ENCODE data around the gene COBLL1.
"Not testable (repeated sequence)": the region's sequence is repeated elsewhere in the genome, so short reads cannot be mapped to it uniquely, and the experiment has no call there.

Gene COBLL1

DNA sequence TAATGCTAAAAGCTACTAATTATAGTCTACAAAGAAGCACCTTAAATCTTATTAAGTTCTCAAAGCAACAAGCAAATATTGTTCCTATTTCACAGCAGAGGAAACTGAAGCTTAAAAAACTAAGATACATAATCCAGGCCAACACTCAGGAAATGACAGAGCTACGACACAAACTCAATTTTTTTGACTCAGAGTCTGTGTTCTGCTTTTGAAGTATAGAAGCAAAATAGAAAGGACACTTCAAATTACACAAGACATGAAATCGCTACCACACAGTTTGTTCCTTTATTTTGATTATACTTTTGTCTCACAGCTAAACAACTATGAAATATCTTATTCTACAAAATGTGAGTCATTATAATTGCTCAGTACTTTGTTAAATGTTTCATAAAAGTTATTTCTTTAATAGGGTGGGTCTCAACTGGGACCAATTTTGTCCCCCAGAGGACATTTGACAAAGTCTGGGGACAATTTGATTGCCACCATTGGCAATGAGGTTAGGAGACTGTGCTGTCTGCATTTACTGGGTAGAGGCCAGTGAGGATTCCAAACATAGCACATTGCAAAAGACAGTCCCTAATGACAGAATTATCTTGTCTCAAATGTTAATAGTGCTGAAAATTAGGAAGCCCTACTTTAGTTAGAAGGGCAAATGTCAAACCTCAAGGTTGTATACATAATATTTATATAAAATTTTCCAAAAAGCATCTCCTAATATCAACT lies 118.8 kb downstream of the COBLL1 start:
- in situ Hi-C loops (cut with HindIII; ENCODE audit: low sequenced_read_pairs), result no loop called here

DNA sequence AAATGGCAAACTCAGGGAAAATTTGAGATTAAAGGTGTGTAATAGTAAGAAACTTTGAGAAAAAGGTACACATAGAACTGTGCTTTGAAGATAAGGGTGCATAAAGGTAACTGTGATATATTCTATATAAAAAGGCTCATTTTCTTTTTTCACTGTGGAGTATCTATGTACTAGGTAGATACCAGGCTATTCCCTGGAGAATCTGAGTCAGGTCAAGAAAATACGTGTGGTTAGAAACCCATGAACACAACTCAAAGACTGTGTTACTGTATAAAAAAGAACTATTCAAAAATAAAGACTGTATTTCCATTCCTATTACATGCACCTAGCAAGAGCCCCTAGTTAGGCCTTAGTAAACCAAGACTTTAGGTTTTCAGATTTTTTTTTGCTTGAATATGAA lies 120.2 kb downstream of the COBLL1 start:
- in situ Hi-C loops (cut with HindIII; ENCODE audit: low sequenced_read_pairs), result no loop called here

DNA sequence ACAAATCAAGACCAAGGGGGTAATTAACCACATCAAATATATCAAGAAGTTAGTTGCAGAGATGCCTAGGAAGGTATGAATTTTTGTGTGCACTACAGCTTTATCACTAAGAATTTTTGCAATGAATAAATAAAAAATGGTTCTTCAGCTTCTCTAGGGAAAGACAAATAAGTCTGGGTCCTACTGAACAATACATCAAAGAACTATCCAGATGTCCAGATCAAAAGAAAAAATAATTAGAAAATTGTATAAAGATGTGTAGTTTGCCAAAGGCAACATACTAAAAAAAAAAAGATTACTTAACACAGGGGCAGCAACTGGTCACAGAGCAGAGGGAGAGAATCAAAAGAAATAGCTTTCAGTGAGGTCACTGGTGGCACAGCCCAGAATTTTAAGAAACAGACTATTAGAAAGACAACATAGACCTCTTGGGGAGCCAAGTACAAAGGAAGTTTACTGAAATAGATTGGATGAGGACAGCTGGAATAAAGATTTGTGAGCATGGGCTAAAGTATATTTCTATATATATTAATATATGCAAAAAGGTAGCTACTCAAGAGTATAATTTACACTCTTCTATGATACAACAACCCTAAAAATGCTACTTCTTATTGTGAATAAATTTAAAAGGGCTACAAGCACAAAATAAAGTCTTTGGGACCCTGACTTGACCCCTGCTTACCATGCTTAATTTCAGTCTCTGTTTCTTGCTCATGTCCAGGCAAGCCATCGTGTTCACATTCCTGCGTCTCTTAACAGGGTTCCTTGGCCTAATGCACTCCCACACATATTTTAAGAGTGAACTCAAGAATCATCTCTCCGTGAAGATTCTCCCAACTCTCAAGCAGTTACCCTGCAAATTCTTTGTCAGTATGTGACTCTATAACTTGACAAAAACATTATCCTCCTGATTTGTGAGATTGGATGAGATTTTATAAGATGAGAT lies 121.4 kb downstream of the COBLL1 start:
- in situ Hi-C loops (cut with HindIII; ENCODE audit: low sequenced_read_pairs), result no loop called here

DNA sequence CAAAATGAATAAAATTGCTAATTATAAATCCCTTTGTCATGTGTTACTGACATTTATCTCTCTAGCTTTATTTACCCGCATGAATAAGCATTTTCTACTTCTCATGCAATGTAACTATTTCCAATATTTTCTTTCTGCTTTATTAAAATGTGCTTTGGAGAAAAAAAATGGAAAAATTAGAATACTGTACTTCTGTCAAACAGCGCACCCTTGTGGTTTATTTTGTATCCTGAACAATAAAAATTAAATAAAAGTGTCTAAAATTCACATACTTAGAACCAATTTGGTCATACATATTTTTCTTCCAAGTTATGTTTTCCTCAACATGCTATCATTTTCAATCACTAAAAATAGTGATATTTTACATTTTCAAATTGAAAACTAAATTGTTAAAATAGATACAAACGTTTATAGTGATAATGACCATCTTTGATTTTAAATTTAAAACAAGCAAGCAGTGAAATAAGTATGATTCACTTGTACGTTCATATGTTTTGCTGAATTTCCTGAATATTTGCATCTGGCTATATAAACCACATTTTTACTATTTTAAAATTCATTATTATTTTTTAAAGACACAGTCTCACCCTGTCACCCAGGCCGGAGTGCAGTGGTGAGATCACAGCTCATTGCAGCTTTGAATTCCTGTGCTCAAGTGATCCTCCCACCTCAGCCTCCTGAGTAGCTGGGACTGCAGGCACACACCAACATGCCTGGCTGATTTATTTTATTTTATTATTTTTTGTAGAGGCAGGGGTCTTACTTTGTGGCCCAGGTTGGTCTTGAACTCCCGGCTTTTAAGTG lies 124.4 kb downstream of the COBLL1 start:
- in situ Hi-C loops (cut with HindIII; ENCODE audit: low sequenced_read_pairs), result no loop called here

DNA sequence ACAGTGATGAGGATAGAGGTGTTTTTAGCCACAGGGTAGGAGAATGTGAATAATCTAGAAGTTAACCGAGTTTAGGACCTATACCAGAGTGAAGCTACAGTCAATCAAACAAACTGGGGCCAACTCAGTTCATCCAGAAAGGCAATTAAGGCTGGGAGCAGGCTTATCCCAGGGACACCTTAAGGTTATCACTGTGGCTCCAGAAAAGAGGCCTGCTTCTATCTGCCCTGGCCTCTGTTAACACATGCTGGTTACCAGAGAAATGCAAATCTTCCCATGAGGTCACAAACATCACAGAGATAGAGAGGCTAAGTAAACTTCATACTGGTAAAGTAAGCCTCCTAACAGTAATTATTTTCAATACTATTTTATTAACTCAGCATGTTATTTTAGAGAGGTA lies 127.2 kb downstream of the COBLL1 start:
- in situ Hi-C loops (cut with HindIII; ENCODE audit: low sequenced_read_pairs), result no loop called here

DNA sequence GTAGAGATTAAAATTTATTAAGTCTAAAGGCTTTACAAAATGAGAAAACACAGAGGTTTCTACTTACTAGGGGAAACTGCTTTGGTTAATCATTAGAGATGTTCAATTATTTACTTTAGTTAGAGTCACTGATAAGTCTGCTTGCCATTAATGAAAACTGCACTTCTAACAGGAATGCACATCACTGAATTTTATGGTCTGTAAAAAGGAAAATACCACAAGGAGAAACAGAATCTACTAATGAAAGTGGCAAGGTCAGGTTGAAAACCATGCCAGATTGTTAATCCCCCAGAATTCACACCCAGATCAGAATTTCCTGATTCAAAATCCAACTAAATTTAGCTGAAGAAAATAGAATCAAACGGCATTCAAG lies 129.9 kb downstream of the COBLL1 start:
- in situ Hi-C loops (cut with HindIII; ENCODE audit: low sequenced_read_pairs), result no loop called here

DNA sequence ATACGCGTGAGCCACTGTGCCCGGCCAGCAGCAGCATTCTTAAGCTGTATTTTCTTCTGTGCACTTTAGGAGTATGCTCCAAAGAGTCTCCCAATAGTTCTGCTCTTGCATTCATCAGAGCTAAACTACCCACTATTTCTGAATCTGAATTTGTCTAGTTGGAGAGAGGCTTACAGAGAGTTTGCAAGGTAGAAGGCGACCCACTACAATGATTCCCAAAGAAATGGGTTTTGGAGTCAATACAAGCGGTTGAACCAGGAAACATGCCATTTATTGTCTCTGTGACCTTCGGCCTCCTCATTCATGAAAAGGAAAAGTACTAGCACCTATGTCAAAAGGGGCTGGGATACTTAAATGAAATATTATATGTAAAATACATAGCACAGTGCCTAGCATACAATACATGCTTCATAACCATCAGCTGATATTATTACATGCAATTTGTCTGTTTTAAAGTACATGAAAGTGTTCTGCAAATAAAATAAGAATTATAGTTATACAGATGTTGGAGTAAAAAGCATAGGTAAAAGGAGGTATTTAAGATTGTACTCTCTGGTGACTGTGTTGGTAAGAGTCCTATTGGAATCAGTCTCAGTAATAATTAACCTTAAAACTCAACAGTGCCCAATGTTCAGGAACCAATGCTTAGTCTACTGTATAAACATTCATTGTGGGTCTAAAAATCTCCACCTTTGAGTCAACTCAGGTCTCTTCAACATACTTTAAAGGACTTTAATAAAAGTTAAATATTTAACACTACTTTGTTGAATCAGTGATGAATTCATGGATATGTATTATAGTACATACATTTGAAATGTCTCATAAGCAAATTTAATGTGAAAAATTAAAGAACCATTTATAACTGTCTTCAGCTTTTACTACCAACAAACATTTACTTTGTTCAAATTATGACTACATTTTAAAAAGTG lies 130.5 kb downstream of the COBLL1 start:
- in situ Hi-C loops (cut with HindIII; ENCODE audit: low sequenced_read_pairs), result no loop called here

DNA sequence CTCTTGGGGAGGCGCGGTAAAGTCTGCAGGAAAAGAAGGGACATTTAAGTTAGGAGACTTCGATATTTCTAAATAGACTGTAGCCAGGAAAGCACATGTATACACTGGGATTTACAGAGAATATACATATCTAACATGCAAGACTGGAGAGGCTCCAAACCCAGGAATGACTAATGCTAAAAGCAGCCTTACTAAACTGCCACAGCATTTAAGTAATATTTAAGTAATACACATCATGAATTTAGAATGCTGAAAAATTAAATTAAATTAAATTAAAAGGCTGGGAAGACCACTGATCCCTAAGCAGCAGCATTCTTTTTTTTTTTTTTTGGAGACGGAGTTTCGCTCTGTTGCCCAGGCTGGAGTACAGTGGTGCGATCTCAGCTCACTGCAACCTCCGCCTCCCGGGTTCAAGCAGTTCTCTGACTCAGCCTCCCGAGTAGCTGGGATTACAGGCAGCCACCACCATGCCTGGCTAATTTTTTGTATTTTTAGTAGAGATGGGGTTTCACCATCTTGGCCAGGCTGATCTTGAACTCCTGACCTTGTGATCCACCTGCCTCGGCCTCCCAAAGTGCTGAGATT lies 131.3 kb downstream of the COBLL1 start:
- in situ Hi-C loops (cut with HindIII; ENCODE audit: low sequenced_read_pairs), result not testable (repeated sequence)

DNA sequence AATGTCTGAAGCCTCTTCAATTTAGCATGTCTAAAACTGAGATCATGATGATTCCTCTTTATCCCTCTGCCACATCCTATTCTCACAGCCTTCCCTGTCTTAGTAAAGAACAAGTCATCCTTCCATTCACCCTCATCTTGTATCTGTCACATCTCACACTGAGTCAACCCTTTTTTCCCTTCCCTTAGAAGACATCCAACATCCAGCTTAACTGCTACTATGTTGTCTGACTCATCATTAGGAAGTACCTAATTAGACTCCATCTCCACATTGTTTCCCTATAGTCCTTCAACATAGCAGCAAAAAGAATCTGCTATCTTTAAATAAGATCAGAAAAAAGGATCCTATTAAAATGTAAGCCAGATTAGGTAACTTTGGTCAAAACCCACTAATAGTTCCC lies 135.1 kb downstream of the COBLL1 start:
- in situ Hi-C loops (cut with HindIII; ENCODE audit: low sequenced_read_pairs), result no loop called here

DNA sequence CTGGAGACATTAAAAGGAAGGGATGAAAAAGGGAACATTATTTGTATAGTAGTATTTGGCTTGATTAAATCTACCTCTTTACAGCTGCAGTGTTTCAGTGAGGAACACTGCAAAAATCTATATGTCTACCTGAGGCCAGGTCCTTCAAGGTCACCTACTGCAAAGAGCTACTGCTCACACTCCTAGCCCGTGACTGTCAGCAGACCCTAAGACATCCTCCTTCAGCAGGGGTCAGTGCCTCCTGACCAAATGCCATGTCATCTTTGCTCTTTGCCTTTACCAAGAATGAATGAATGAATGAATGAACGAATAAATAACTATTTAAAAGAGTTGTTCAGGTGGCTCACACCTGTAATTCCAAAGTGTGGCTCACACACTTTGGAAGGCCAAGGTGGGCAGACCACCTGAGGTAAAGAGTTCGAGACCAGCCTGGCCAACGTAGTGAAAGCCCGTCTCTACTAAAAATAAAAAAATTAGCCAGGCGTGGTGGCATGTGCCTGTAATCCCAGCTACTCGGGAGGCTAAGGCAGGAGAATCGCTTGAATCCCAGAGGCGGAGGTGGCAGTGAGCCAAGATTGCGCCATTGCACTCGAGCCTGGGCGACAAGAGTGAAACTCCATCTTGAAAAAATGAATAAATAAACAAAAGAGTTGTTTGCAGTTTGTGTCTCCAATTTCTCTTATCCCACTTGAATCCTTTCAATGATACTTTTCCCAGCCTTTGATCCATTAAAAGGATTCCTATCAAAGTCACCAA lies 136.0 kb downstream of the COBLL1 start:
- in situ Hi-C loops (cut with HindIII; ENCODE audit: low sequenced_read_pairs), result no loop called here

DNA sequence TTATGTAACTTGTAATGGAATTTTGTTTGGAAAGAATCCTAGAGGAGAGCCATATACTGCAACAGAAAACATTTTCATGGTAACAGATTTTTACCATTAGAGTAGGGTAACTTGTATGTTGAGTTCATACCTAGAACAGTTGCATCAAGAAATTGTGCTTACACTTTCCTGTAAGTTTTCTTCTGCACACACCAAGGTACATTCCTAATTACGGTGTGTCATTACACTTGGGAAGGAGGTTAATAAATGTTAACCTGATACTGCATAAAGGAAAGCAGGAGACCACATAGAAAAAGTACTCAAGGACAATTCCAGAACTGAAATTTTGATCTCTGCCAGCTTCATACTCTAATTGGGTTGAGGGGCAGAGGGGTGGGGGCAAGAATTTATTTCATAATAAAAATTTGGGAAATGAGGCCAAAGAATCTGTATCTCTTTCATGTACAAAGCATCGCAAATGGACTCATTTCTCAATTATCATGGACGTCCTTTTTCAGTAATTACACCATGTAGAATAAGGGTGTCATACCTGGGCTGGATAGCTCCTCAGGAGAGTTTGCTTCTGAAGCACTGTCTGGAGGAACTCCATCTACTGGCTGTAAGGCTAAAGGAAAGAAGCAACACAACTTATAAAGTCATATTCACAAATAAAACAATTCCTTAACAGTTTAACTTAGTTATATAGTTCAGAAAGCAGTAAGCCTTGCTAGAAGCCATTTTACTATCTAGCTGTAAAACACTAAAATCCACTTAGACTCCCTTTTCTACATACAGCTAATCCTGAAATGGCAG lies 137.5 kb downstream of the COBLL1 start:
- in situ Hi-C loops (cut with HindIII; ENCODE audit: low sequenced_read_pairs), result no loop called here

DNA sequence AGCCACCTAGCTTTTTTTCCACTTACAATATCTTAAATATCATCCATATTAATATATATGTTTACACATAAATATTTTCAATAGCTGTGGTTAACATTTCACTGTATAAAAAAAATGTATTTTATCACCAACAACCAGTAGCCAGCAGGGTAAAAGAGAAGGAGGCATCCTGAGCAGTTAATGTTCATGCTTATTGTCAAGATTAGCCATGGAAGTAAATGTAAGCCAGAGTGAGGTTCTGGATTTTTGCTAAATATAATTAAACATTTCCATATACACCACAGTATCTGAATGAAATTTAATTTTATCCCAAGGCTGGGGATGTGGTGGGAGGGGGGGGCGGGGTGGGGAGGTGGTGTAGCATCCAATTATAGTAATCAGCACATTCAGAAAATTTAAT lies 140.1 kb downstream of the COBLL1 start:
- in situ Hi-C loops (cut with HindIII; ENCODE audit: low sequenced_read_pairs), result no loop called here

DNA sequence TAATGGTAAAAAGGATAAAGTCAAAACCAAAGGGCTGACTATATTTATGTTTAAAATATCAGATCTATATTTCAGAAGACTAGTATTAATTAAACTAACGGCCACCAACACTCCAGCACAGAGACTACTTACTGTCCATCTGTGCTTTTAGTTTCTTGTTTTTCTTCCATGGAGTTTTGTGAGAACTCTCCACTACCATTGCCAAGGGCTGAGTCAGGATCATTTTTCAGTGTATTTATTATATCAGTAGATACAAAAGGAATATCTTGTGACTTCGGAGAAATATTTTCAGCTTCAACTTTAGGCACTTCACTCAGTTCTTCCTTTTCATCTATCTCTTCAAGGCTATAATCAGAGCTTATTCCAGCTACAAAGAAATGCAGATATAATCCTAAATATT lies 141.2 kb downstream of the COBLL1 start:
- in situ Hi-C loops (cut with HindIII; ENCODE audit: low sequenced_read_pairs), result no loop called here

DNA sequence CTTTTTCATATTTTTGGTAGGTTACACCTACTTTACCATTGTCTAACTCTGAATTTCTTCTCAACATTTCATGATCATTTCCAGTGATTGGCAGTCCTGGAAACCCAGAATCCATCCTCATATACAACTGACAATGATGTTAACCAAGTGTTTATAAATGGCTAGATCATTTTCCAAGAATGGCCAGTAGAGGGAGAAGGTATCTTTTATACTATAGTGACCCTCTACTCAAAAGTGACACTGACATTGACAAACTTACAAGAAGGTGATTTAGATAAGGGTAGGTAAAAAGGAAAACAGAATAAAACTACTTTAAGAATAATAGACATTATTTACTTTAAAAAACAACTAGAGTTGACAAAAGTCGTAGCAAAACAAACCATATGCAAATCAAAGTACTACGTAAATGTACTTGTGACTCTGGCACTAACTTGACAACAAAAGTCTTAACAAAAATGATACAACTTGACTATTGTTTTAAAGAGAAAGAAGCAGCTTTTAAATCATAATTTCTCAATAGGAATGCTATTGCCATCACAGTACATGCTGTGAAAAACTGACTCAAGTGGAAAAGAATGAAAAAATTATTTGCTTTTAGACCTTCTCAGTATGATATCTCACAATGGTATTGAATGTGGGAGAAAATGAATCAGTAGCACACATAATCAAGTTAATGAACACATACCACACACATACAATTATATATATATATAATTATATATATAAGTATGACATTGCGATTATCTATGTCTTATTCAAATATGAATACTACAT lies 143.7 kb downstream of the COBLL1 start:
- in situ Hi-C loops (cut with HindIII; ENCODE audit: low sequenced_read_pairs), result no loop called here

DNA sequence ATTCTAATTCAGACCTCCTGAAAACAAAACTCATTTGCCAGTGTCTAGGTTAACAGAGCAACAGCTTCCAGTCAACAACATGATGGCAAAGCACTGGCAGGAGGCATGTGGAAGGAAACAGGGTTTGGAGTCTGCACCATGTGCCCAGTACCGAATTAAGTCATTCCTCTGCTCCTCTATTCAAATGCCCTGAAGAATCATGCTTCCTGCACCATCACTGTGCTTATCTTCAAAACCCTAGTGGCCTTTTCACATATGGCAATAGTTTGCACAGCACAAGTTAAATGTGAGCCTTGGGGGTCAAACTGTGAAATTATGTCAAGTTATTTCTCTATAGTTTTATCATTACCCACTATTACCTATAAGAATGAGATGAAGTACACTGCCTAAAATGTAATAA lies 145.0 kb downstream of the COBLL1 start:
- in situ Hi-C loops (cut with HindIII; ENCODE audit: low sequenced_read_pairs), result no loop called here

DNA sequence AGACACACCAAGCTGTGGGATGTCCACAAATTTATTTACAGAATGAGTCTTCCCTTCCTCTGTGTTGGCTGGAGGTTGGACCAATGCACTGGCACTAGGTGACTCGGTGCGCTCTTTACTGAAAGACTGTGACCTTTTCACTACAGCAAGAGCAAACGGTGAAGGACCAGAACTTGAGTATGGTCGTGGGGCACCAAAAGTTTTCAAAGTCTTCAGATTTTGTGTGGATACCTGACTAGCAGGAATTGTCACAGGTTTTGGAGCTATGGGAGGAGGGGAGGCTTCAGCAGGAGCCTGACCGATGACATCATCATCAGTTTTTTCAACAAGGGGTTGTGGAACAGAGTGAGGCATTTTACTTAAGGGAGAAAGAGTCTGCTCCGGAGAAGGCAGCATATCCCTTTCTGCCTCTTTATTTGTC lies 147.3 kb downstream of the COBLL1 start:
- in situ Hi-C loops (cut with HindIII; ENCODE audit: low sequenced_read_pairs), result no loop called here

DNA sequence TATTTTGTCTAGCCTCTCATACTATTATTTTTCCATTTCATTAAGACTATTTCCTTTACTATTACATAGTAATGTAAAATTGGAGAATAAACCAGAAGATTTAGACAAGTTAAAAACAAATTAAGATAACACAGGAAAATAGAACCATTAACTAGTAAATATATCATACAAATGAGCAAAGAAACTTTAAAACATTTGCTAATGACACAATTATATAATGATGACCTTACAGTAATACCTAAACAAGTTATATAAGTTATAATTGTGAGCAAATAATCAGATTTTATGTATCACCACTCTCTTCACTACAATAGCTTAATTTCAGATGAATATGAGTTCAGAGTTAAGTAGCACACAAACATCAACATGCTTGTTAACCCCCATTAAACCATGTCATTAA lies 147.8 kb downstream of the COBLL1 start:
- in situ Hi-C loops (cut with HindIII; ENCODE audit: low sequenced_read_pairs), result no loop called here

DNA sequence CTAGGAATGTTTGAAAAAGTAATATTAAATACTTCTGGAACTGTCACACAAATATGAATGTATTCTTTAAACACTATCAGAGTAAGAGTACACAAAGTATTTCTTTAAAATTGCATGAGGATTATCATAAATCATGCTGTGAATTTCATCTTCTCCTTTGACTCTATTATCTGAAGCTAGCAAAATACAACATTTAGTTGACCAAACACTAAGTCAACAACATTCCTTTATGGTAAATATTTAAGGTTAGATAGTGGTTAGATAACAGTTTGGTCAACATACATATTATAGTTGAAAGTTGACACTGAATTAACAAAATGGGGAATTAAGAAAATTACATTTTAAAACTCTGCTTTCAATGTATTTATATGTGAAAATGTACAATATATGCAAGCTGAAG lies 148.2 kb downstream of the COBLL1 start:
- in situ Hi-C loops (cut with HindIII; ENCODE audit: low sequenced_read_pairs), result no loop called here

Data from endothelial cell of hepatic sinusoid (primary cell).